Nasal cavity respiratory epithelium epithelial cell of viscerocranial mucosa (primary cell): ENCODE measurements around the gene CR1. TPM values are rescaled to one million over a fixed set of nuclear protein-coding genes. Genes with fewer than 3 reads are reported as not detected.

Experiments used
- total RNA-seq: library from RNA; depleted of rRNA; stranded (reverse); fragments of >200 nt; gene quantifications from 2 replicates; pipeline ENCODE4 v1.2.3, GENCODE V29; 2014

The CR1 gene
- total RNA-seq, result not detected in 2 replicates

GRCh38 chr1:207495801-207496792 lies at the start of gene CR1:
TSS of gene CR1 (plus strand) at chr1:207496157. CDS start at chr1:207496268, 111 bp downstream.

DNA sequence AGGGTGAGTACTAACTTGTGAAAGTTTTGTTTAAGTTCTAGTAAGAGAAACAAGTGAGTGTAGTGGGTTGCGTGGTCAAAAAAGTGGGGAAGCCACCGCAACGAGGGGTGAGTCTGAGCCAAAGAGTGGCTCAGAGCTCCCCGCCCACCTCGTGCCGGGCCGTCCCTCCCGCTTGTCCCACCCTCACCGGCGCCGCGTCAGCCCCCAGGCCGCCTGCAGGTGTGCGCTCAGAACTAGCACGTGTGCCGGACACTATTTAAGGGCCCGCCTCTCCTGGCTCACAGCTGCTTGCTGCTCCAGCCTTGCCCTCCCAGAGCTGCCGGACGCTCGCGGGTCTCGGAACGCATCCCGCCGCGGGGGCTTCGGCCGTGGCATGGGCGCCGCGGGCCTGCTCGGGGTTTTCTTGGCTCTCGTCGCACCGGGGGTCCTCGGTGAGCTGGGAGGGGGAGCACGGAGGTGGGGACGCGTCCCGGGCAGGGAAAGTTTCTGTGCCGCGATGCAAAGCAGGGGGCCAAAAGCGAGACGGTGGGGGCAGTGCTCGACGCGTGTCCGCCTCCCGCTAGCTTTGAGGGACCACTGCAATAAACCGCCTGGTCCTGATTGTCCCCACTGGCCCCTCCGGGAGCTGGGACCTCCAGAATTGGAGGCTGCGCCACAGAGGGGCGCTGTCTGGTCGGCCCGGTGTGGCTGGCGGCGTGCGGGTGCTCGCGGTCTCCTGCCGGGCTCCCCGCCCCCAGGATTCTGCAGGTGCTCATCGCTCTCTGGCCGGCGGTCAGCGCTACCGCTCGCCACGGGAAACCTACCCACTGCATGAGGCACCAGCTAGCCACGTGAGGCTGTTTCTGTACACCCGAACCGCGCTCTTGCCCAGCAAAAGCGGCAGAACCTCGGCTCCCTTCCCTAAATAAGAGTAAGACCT lies 41.7 kb upstream of the CR1 start, which contains the start of gene CR2:
CR2 (plus strand) TSS at position 283 of the 919 bp plus-strand sequence; CDS start at position 374, 91 bp downstream.

DNA sequence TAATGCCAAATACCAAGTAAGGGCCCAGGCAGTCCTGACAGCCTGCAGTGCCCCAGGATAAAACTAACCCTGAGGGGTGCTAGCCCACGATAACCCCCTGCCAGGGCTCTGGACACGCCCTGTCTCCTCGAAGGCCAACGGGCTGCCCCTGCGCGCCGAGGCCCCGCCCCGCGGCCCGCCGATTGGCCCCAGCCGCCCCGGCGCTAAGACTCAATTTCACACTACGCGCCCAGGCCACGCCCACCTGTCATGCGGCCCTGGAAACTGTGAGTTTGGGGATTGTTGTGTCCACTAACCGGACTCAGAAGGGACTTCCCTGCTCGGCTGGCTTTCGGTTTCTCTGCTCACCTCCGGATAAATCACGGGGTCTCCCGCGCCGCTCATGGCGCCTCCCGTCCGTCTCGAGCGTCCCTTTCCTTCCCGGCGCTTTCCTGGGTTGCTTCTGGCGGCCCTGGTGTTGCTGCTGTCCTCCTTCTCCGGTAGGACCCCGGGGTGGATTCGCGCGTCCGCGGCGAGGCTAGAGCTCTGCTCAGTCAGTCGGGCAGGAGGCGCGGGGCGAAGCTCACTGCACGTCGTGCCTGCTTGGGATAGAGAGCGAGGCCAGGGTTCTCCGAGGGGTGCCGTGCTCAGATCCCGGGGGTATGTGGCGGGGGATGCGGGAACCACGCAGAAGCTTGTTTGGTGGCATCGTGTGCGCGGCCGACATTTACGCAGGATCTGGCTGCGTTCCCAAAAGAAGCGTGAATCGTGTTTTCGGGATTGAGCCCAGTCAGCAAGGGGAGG lies 149.1 kb downstream of the CR1 start, which contains the start of gene CR1L:
CR1L (plus strand) TSS at position 282 of the 783 bp plus-strand sequence; CDS start at position 383, 101 bp downstream.

Other genes with a start within 250 kb of the CR1 start
- 70.8 and 146 TPM in 2 replicates for gene CD55, start 174.5 kb upstream of the CR1 start, total RNA-seq
- not detected in 2 replicates for gene CR2, start 41.8 kb upstream of the CR1 start, total RNA-seq
- not detected in 2 replicates for gene CR1L, start 149.0 kb downstream of the CR1 start, total RNA-seq